GM19351 (cell line): Measurements from ENCODE around the gene ARX.

Experiments used
- ATAC-seq: cut with Tn5 transposase; IDR thresholded peaks from one replicate; pipeline ENCODE4 v1.9.1; 2021; ENCODE audit warnings: mild to moderate bottlenecking, moderate library complexity; ENCODE audit not compliant: unreplicated experiment

ARX gene

DNA sequence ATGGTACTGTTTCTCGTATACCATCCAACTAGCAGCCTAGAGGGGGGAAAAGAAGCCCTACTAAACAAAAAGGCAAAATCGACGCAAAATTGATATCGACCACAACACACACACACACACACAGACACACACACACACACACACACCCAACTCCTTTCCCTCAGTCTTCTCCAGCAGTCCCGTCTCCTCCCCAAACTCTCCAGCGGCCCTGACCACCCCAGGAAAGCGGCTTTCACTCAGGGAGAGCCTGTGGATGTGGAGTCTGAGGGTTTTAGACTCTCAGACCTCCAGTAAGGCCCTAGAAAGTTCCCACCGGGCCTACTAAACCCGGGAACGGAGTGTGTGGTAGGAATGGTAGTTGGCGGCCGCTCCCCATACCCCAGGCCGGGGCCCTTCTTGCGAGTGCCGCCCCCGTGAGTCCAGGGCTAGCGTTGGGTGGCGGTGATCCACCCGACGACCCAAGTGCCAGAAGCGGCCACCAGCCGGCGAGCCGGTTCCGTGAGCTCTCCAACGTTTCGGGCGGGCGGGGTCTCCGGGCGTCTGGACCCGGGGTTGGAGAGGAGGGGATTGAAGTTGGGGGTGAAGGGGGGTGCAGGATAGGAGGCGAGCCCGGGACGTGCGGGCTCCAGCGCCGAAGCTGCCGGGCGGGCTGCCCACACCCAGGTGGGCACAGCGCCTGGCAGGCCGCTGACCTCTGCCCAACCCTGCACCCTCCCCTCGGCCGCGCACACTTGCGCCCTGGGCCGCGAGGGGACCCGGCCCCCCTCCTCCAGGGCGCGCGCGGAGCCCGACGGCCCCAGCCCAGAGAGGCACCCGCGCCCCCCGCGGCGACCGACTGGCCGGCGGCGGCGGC lies 13.7 kb downstream of the ARX start:
- ATAC-seq, result no peak

DNA sequence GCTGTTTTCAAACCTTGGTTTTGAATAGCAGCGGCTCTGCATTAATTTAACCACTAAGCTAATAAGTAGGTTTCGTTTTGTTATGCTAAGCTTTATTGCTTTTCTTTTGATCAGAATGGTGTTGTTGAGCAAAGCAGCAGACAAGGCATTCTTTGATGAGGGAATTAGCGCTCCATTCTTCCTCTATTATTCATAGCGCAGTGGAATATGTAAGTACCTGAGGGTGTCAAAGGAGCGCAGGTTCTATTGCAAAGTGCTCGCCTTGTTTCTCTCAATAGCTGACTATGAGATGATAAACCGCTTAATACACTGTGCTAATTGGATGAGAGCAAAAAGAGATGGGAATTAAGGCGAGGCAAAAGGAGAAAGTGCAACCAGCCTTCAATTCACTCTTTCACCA lies 16.3 kb downstream of the ARX start:
- no peak for ATAC-seq

DNA sequence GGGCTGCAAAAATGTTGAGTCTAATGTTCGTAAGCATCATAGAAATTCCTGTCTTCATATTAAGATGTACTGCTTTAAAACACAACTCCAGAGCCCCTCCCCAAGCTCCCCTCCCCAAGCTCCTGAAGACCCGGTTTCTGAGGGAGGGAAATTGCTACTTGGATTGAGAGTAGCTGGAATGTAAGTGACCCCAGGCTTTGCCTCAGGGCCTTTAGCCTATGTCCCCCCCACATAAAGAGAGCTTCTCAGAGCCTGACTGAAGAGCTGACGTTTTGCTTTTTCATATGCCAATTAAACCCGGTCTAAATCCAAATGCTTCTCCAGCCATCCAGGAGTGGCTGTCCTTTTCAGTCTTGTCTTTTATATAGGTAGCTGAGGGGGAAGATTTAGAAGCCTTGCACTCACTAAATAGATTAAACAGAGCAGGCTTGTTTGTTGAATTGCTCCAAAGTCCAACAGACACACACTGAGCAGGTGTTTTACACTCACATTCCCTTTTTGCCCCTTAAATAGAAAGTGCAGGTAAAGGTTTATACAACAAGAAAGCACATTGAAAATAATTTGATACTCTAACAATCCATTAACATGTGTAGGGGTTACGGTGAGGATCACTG lies 19.6 kb downstream of the ARX start:
- no peak for ATAC-seq

GRCh38 chrX:24993879-24994278 lies 21.9 kb downstream of the ARX start:
- no peak for ATAC-seq

- ATAC-seq, result no peak
Measured at GRCh38 chrX:24990535-24990934, 25.2 kb downstream of the ARX start.

DNA sequence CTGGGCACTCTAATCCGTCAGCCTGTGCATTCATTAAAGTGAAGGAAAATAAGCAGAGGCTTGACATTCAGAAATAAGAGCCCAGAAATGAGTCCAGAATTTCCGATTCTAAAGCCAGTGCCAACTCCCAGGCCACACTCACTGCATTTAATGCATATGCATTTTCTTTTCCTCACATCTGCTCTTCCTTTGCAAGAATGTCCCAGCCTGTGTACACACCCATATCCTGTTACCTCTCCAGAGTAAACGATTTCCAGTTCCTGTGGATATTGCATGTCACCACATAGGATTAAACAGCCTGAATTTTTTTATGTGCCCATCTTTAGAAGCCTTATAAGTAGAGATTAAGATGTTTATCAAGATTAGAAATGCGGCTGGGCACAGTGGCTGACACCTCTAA lies 27.5 kb downstream of the ARX start:
- ATAC-seq, result no peak

GRCh38 chrX:24987731-24988130 lies 28.0 kb downstream of the ARX start:
- ATAC-seq, result no peak

DNA sequence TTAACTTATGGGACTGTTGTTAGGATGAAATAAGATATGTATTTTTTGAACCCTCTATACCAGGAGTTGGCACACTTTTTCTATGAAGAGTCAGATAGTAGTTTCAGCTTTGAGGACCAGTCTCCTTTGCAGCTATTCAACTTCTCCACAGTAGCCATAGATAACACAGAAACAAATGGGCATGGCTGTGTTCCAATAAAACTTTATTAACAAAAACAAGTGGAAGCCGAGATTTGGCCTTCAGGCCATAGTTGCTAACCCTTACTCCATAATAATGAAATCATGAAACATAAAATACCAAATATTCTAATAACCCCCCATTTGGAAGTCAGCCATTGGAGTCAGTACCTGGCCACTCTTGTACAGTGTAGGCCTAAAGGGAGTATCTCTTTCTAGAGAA lies 30.6 kb downstream of the ARX start:
- ATAC-seq, result no peak

- ATAC-seq, result no peak
Measured at GRCh38 chrX:24983931-24984330, 31.8 kb downstream of the ARX start.

DNA sequence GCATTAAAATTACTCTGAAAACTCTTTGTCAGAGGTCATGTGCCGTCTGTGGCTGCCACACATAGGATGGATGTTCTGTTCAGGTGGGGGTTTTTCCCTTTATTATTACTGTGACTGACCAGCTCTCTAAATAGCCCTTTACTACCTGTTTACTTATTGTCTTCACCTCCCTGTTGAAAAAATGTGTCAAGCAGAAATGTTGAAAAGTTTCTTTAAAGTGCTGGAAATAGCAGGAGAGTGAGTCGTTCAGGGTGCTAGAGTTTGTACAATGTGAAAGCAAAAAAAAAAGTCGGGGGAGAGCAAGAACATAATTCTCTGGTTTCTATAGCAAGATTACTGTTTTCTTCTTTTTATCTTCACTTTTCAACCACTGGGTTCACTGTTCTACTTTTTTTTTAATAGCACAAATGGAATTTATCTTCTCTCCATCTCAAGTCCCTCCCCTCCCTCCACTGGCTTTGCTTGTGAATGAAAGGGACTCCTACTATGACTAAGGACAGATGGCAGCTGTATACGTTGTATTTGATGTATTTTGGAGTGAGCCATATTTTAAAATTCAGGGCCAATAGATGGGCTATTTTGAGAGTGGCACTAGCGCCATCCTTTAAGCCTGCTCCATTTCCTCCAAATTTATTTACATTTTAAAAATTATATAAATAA lies 33.3 kb downstream of the ARX start:
- ATAC-seq, result no peak

DNA sequence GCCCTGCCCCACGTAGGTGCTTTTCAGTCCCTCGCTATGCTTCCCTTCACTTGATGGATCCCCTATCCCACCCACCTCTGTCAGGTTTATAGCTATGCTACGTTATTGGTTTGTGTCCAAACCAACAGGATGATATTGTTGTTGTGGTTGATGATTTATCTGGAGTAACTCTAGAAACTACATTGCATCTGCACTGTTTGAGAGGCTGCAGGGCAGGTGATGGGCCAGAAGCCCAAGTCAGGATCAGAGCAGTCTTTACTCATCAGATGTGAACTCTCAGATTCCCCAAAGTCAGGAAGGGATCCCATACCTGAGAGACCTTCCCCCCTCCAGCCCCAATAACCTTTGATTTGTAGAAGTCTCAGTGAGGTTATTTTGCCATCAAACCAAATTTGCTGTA lies 34.7 kb downstream of the ARX start:
- no peak for ATAC-seq

GRCh38 chrX:24979081-24979480 lies 36.7 kb downstream of the ARX start:
- ATAC-seq, result no peak

GRCh38 chrX:24969812-24970211 lies 46.0 kb downstream of the ARX start:
- ATAC-seq, result no peak

DNA sequence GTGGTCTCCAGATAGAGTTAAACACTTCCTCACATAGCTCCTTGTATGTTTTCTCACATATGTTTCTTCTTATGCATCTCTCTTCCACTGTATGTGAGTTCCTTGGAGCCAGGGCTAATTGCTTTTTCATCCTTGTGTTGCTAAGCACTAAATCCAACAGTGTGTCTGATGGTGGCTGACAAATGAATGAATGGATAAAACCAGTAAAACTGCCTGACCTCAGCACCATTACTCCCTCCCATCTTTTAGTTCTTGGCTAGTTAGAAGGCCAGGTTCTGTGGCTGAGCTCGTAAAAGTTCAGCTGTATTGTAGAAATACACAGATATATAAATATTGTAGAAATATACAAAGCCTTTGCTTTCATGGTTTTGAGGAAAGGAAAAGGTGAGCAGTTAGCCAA lies 50.4 kb downstream of the ARX start:
- ATAC-seq, result no peak

- no peak for ATAC-seq
Measured at GRCh38 chrX:24963823-24964222, 51.9 kb downstream of the ARX start.

DNA sequence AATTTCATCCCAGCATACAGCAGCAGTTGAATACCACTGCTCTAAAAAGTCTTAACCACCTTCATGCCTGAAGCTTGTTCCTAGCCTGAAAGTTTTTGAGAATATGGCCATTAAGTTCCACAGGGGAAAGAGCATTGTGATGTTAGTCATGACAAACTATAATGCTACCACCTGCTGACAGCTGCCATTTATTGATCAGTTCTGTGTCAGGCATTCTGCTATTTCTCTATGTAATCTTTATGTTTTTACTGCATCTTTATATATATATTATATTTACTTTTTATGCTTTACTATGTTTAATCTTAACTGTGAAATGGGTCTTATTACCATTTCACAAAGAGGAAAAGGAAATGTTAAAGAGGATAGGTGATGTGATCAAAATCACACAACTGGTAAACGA lies 54.0 kb downstream of the ARX start:
- ATAC-seq, result no peak

DNA sequence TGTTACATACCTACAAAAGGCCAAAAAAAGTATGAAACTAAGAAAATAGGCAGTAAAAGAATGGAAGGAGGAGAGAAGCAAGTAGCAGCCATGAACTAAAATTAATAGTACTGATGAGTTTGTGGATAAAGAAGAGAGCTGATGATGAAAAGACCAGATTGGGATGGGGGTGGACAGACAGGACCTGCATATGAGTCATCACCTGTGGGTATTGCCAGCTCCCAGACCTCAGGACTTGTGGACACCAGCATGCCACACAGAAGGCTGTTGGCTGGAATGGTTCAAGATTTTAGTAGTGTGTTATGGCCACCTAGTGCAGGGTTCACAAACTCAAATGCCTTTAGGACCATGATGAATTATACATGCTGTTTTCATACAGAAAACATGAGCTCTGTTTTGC lies 58.9 kb downstream of the ARX start:
- ATAC-seq, result no peak

DNA sequence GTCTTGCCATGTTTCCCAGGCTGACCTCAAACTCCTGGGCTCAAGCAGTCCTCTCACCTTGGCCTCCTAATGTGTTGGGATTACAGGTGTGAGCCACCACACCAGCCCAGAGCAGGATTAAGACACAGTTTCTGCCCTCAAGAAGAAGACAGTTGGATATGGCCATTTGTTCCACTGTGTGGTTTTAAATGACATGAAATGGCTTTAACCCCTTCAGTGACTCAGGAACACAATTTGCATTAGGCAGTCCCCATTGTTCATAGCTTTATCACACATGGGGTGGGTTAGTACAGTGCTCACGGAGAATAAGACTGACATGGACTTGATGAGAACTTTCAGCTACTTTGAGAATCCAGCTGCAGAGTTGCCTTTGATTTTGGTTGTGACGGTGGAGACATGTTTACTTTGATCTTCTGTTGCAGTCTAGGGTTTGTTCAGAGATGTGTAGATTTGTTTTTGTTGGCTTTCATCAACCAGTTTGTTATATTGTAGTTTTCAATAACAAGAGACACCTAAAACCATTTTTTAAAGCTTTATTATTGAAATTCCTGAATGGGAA lies 60.3 kb downstream of the ARX start:
- no peak for ATAC-seq

- no peak for ATAC-seq
Measured at GRCh38 chrX:24954732-24955131, 61.0 kb downstream of the ARX start.
